Muscle layer of colon (tissue), 2 donors: ENCODE results near the gene TBC1D7.

Experiments used
- H3K27ac ChIP-seq: one replicate; pipeline ENCODE4 v1.7.0; 2013; ENCODE audit warnings: low read depth, mild to moderate bottlenecking, low read length, moderate library complexity
- H3K27me3 ChIP-seq, 2 donors: one replicate each; pipeline ENCODE4 v1.7.0; 2013; ENCODE audit warnings: low read length in 2 of 2, mild to moderate bottlenecking in 2 of 2; ENCODE audit not compliant: insufficient read depth in 2 of 2, control insufficient read depth in 1 of 2
- H3K36me3 ChIP-seq: one replicate; pipeline ENCODE4 v1.7.0; 2013; ENCODE audit warnings: mild to moderate bottlenecking, low read length; ENCODE audit not compliant: insufficient read depth
- H3K4me1 ChIP-seq: one replicate; pipeline ENCODE4 v1.7.0; 2013; ENCODE audit warnings: mild to moderate bottlenecking, low read length; ENCODE audit not compliant: insufficient read depth
- H3K4me3 ChIP-seq, 2 donors: one replicate each; pipeline ENCODE4 v1.7.0; 2013; ENCODE audit warnings: low read length in 2 of 2, low read depth in 1 of 2, mild to moderate bottlenecking in 1 of 2, moderate library complexity in 1 of 2
- H3K9ac ChIP-seq: one replicate; pipeline ENCODE4 v1.7.0; 2013; ENCODE audit warnings: low read length
- H3K9me3 ChIP-seq: one replicate; pipeline ENCODE4 v1.7.0; 2013; ENCODE audit warnings: mild to moderate bottlenecking, low read length
- donor health status: abdominal sarcoma.
- donor health status: Adenocarcinoma of cecum.

Gene TBC1D7

GRCh38 chr6:13368079-13368730, 39.9 kb upstream of the TBC1D7 start:
- no peaks in the 10 kb centered on the region for H3K36me3 ChIP-seq
- H3K4me1 ChIP-seq, result no peaks in the 10 kb centered on the region
- H3K27me3 ChIP-seq, result no peaks in the 10 kb centered on the region
- H3K9me3 ChIP-seq, result no peaks in the 10 kb centered on the region
- no peak overlapping the region for H3K27ac ChIP-seq
- no peak overlapping the region for H3K4me3 ChIP-seq
- H3K9ac ChIP-seq, result no peak overlapping the region

GRCh38 chr6:13367396-13367795, 39.1 kb upstream of the TBC1D7 start:
- Histone ChIP-seq H3K4me3 (no peak overlapping the region), H3K9me3 (no peaks in the 10 kb centered on the region), H3K36me3 (no peaks in the 10 kb centered on the region), H3K27ac (no peak overlapping the region), H3K9ac (no peak overlapping the region), H3K4me1 (no peaks in the 10 kb centered on the region), H3K27me3 (no peaks in the 10 kb centered on the region)

- no peaks in the 10 kb centered on the region for H3K9me3 ChIP-seq
- H3K27ac ChIP-seq, result no peak overlapping the region
- H3K27me3 ChIP-seq, result no peaks in the 10 kb centered on the region
- H3K4me1 ChIP-seq, result no peaks in the 10 kb centered on the region
- H3K4me3 ChIP-seq, result no peak overlapping the region
- H3K36me3 ChIP-seq, result no peaks in the 10 kb centered on the region
- no peak overlapping the region for H3K9ac ChIP-seq
Measured at GRCh38 chr6:13365320-13365719, 37.0 kb upstream of the TBC1D7 start.

- Histone ChIP-seq H3K27ac (no peak overlapping the region), H3K36me3 (no peaks in the 10 kb centered on the region), H3K27me3 (no peaks in the 10 kb centered on the region), H3K4me1 (no peaks in the 10 kb centered on the region), H3K4me3 (no peak overlapping the region), H3K9me3 (no peaks in the 10 kb centered on the region), H3K9ac (no peak overlapping the region)
Measured at GRCh38 chr6:13364842-13365241, 36.5 kb upstream of the TBC1D7 start.

- no peaks in the 10 kb centered on the region for H3K36me3 ChIP-seq
- H3K27me3 ChIP-seq, result no peaks in the 10 kb centered on the region
- H3K27ac ChIP-seq, result no peak overlapping the region
- H3K4me1 ChIP-seq, result no peaks in the 10 kb centered on the region
- no peak overlapping the region for H3K9ac ChIP-seq
- no peak overlapping the region for H3K4me3 ChIP-seq
- no peaks in the 10 kb centered on the region for H3K9me3 ChIP-seq
Measured at GRCh38 chr6:13362412-13362811, 34.1 kb upstream of the TBC1D7 start.

GRCh38 chr6:13360671-13361540, 32.6 kb upstream of the TBC1D7 start:
- Histone ChIP-seq H3K27me3 (no peaks in the 10 kb centered on the region), H3K4me3 (no peak overlapping the region), H3K9ac (no peak overlapping the region), H3K4me1 (peaks cover under 1% of the 10 kb centered on the region), H3K9me3 (no peaks in the 10 kb centered on the region), H3K36me3 (no peaks in the 10 kb centered on the region), H3K27ac (no peak overlapping the region)

GRCh38 chr6:13359287-13359686, 30.9 kb upstream of the TBC1D7 start:
- no peaks in the 10 kb centered on the region for H3K9me3 ChIP-seq
- no peak overlapping the region for H3K27ac ChIP-seq
- H3K9ac ChIP-seq, result no peak overlapping the region
- peaks cover 15% of the 10 kb centered on the region for H3K4me1 ChIP-seq
- no peaks in the 10 kb centered on the region for H3K36me3 ChIP-seq
- H3K27me3 ChIP-seq, result no peaks in the 10 kb centered on the region
- no peak overlapping the region for H3K4me3 ChIP-seq

- H3K36me3 ChIP-seq, result no peaks in the 10 kb centered on the region
- no peak overlapping the region for H3K9ac ChIP-seq
- H3K9me3 ChIP-seq, result no peaks in the 10 kb centered on the region
- peaks cover 15% of the 10 kb centered on the region for H3K4me1 ChIP-seq
- H3K27me3 ChIP-seq, result no peaks in the 10 kb centered on the region
- H3K4me3 ChIP-seq, result no peak overlapping the region
- H3K27ac ChIP-seq, result no peak overlapping the region
Measured at GRCh38 chr6:13358511-13358910, 30.2 kb upstream of the TBC1D7 start.

GRCh38 chr6:13357551-13358075, 29.3 kb upstream of the TBC1D7 start:
- peaks cover 15% of the 10 kb centered on the region for H3K4me1 ChIP-seq
- no peaks in the 10 kb centered on the region for H3K36me3 ChIP-seq
- no peak overlapping the region for H3K9ac ChIP-seq
- no peaks in the 10 kb centered on the region for H3K27me3 ChIP-seq
- H3K27ac ChIP-seq, result no peak overlapping the region
- no peaks in the 10 kb centered on the region for H3K9me3 ChIP-seq
- H3K4me3 ChIP-seq, result no peak overlapping the region

- peaks cover 15% of the 10 kb centered on the region for H3K4me1 ChIP-seq
- H3K9ac ChIP-seq, result no peak overlapping the region
- H3K36me3 ChIP-seq, result no peaks in the 10 kb centered on the region
- H3K27me3 ChIP-seq, result no peaks in the 10 kb centered on the region
- no peaks in the 10 kb centered on the region for H3K9me3 ChIP-seq
- H3K27ac ChIP-seq, result no peak overlapping the region
- no peak overlapping the region for H3K4me3 ChIP-seq
Measured at GRCh38 chr6:13355999-13356785, 27.9 kb upstream of the TBC1D7 start.
